Muscle of leg (tissue), 11 donors: ENCODE data around the gene PLIN5. TPM values are rescaled to one million over a fixed set of nuclear protein-coding genes. Genes with fewer than 3 reads are reported as not detected.

Experiments used
- DNase-seq: peaks from one replicate; pipeline ENCODE4 v3.0.0; 2013
- H3K27ac ChIP-seq: one replicate; pipeline ENCODE4 v1.5.1; 2013; ENCODE audit warnings: mild to moderate bottlenecking, low read length, control low read depth
- H3K27me3 ChIP-seq: one replicate; pipeline ENCODE4 v1.6.1; 2013; ENCODE audit warnings: low read length; ENCODE audit not compliant: control insufficient read depth, insufficient read depth
- H3K36me3 ChIP-seq: one replicate; pipeline ENCODE4 v1.6.1; 2013; ENCODE audit warnings: low read length; ENCODE audit not compliant: control insufficient read depth, insufficient read depth
- H3K4me1 ChIP-seq: one replicate; pipeline ENCODE4 v1.6.1; 2013; ENCODE audit warnings: low read length; ENCODE audit not compliant: control insufficient read depth, insufficient read depth
- H3K4me3 ChIP-seq: one replicate; pipeline ENCODE4 v1.5.1; 2013; ENCODE audit warnings: low read length, control low read depth
- H3K9me3 ChIP-seq: replicated peaks from 2 replicates; pipeline ENCODE4 v1.6.1; 2013; ENCODE audit warnings: low read depth, low read length; ENCODE audit not compliant: control insufficient read depth
- WGBS: methylation state at CpG from one replicate; pipeline ENCODE4 v1.1.5; 2013; ENCODE audit warnings: missing lambda C conversion rate; ENCODE audit not compliant: insufficient coverage; 5-methylcytosine and 5-hydroxymethylcytosine counted together
- polyA plus RNA-seq, 8 donors: library from polyadenylated mRNA; unstranded; fragments of 120-200 nt; gene quantifications; one replicate each; pipeline versions ENCODE4 v1.2.1 to v1.2.3, GENCODE V29; 2013; ENCODE audit warnings: inconsistent platforms in 1 of 8, low replicate concordance in 1 of 8; ENCODE audit not compliant: insufficient read length in 8 of 8, insufficient read depth in 1 of 8
- total RNA-seq: library from RNA; stranded (reverse); fragments of 120-200 nt; gene quantifications from one replicate; pipeline ENCODE4 v1.2.4, GENCODE V29; 2013

Gene PLIN5
- total and polyA plus RNA-seq, 9 donors, result 0.83 to 5.2 (median 1.9) TPM

- H3K9me3 ChIP-seq, result no peaks in the 10 kb centered on the region
- 93% methylated on average over 5 of the region's 11 CpGs for WGBS
- no peaks in the 10 kb centered on the region for H3K27me3 ChIP-seq
- H3K4me3 ChIP-seq, result no peak overlapping the region
- H3K36me3 ChIP-seq, result peaks cover 50% of the 10 kb centered on the region
- H3K4me1 ChIP-seq, result no peaks in the 10 kb centered on the region
- DNase-seq, result no peak
- no peak overlapping the region for H3K27ac ChIP-seq
Observed at GRCh38 chr19:4487572-4487971, 47.5 kb downstream of the PLIN5 start.

GRCh38 chr19:4483385-4483784, 51.6 kb downstream of the PLIN5 start:
- Histone ChIP-seq H3K27me3 (no peaks in the 10 kb centered on the region), H3K27ac (no peak overlapping the region), H3K36me3 (peaks cover 43% of the 10 kb centered on the region), H3K9me3 (no peaks in the 10 kb centered on the region), H3K4me3 (no peak overlapping the region), H3K4me1 (no peaks in the 10 kb centered on the region)
- no peak for DNase-seq
- WGBS, result 85% methylated on average over 17 of the region's 19 CpGs

- Histone ChIP-seq H3K36me3 (peaks cover 44% of the 10 kb centered on the region), H3K9me3 (no peaks in the 10 kb centered on the region), H3K27me3 (no peaks in the 10 kb centered on the region), H3K4me1 (no peaks in the 10 kb centered on the region), H3K27ac (no peak overlapping the region), H3K4me3 (no peak overlapping the region)
- DNase-seq, result no peak
- 92% methylated on average over 33 of the region's 35 CpGs for WGBS
Observed at GRCh38 chr19:4482721-4483364, 52.2 kb downstream of the PLIN5 start.

GRCh38 chr19:4477034-4477801, 57.8 kb downstream of the PLIN5 start:
- WGBS, result 86% methylated on average over 11 of the region's 16 CpGs
- H3K4me3 ChIP-seq, result no peak overlapping the region
- H3K36me3 ChIP-seq, result peaks cover 45% of the 10 kb centered on the region
- H3K4me1 ChIP-seq, result peaks cover 25% of the 10 kb centered on the region
- DNase-seq, result no peak
- no peak overlapping the region for H3K27ac ChIP-seq
- no peaks in the 10 kb centered on the region for H3K9me3 ChIP-seq
- no peaks in the 10 kb centered on the region for H3K27me3 ChIP-seq

- no peaks in the 10 kb centered on the region for H3K27me3 ChIP-seq
Observed at GRCh38 chr19:4474514-4475022, 60.5 kb downstream of the PLIN5 start.

GRCh38 chr19:4473763-4474513, 61.1 kb downstream of the PLIN5 start:
- H3K27me3 ChIP-seq, result no peaks in the 10 kb centered on the region
- peaks cover 30% of the 10 kb centered on the region for H3K4me1 ChIP-seq
- H3K9me3 ChIP-seq, result no peaks in the 10 kb centered on the region
- H3K27ac ChIP-seq, result peak overlapping the region; percentile 59
- DNase-seq, result peak; percentile 23
- peaks cover 31% of the 10 kb centered on the region for H3K36me3 ChIP-seq
- WGBS, result 8% methylated on average over 21 of the region's 23 CpGs
- peak overlapping the region; percentile 28 for H3K4me3 ChIP-seq

More at GRCh38 chr19:4474514-4475022, 60.5 kb downstream of the PLIN5 start:
- 10% methylated on average over 5 of the region's 13 CpGs for WGBS
- Histone ChIP-seq H3K27ac (peak overlapping the region; percentile 59), H3K4me1 (peaks cover 30% of the 10 kb centered on the region), H3K4me3 (peak overlapping the region; percentile 28), H3K9me3 (no peaks in the 10 kb centered on the region), H3K36me3 (peaks cover 31% of the 10 kb centered on the region)
- peak; percentile 91 for DNase-seq

- H3K9me3 ChIP-seq, result no peaks in the 10 kb centered on the region
- H3K27ac ChIP-seq, result peak overlapping the region; percentile 6
- 17% methylated on average over 25 of the region's 25 CpGs for WGBS
- H3K4me1 ChIP-seq, result peaks cover 30% of the 10 kb centered on the region
- H3K27me3 ChIP-seq, result no peaks in the 10 kb centered on the region
- H3K4me3 ChIP-seq, result peak overlapping the region; percentile 77
- peaks cover 26% of the 10 kb centered on the region for H3K36me3 ChIP-seq
- no peak for DNase-seq
Observed at GRCh38 chr19:4473011-4473762, 61.8 kb downstream of the PLIN5 start.

Other genes starting within 250 kb of the PLIN5 start
- gene TMIGD2, start 232.8 kb downstream of the PLIN5 start, total RNA-seq, result 0.71 TPM
- under 1 TPM; 0.21 to 0.94 (median 0.47) TPM for gene TMIGD2, start 232.8 kb downstream of the PLIN5 start, polyA plus RNA-seq
- gene FSD1, start 230.6 kb downstream of the PLIN5 start, total RNA-seq, result 0.71 TPM
- gene FSD1, start 230.6 kb downstream of the PLIN5 start, polyA plus RNA-seq, result 1 to 10 TPM in 7 of 8 donors, under 1 TPM in 1; 0.99 to 3.2 (median 2.4) TPM
- gene STAP2, start 196.4 kb downstream of the PLIN5 start, total RNA-seq, result 4.8 TPM
- gene STAP2, start 196.4 kb downstream of the PLIN5 start, polyA plus RNA-seq, result 10 to 100 TPM in 1 of 8 donors, 1 to 10 TPM in 7; 3.9 to 10.8 (median 5.4) TPM
- gene MPND, start 191.7 kb downstream of the PLIN5 start, total RNA-seq, result 4.8 TPM
- 10 to 100 TPM; 14.0 to 19.4 (median 16.3) TPM for gene MPND, start 191.7 kb downstream of the PLIN5 start, polyA plus RNA-seq
- gene SH3GL1, start 134.7 kb downstream of the PLIN5 start, total RNA-seq, result 29.1 TPM
- gene SH3GL1, start 134.7 kb downstream of the PLIN5 start, polyA plus RNA-seq, result 10 to 100 TPM; 54.9 to 77.9 (median 69.8) TPM
- 7.6 TPM for gene CHAF1A, start 132.6 kb downstream of the PLIN5 start, total RNA-seq
- gene CHAF1A, start 132.6 kb downstream of the PLIN5 start, polyA plus RNA-seq, result 10 to 100 TPM; 10.4 to 19.3 (median 13.6) TPM
- gene UBXN6, start 77.4 kb downstream of the PLIN5 start, total RNA-seq, result 64.9 TPM
- 100 to 1,000 TPM in 2 of 8 donors, 10 to 100 TPM in 6; 77.0 to 127 (median 89.0) TPM for gene UBXN6, start 77.4 kb downstream of the PLIN5 start, polyA plus RNA-seq
- 35.0 TPM for gene HDGFL2, start 62.9 kb downstream of the PLIN5 start, total RNA-seq
- 10 to 100 TPM; 66.3 to 97.7 (median 84.3) TPM for gene HDGFL2, start 62.9 kb downstream of the PLIN5 start, polyA plus RNA-seq
- gene PLIN4, start 16.7 kb downstream of the PLIN5 start, total RNA-seq, result 2.8 TPM
- gene PLIN4, start 16.7 kb downstream of the PLIN5 start, polyA plus RNA-seq, result 1 to 10 TPM; 1.4 to 4.5 (median 3.3) TPM
- gene LRG1, start 4.8 kb upstream of the PLIN5 start, total RNA-seq, result 0.18 TPM
- gene LRG1, start 4.8 kb upstream of the PLIN5 start, polyA plus RNA-seq, result under 1 TPM; 0.48 to 0.92 (median 0.66) TPM
- gene SEMA6B, start 24.5 kb upstream of the PLIN5 start, total RNA-seq, result 15.6 TPM
- gene SEMA6B, start 24.5 kb upstream of the PLIN5 start, polyA plus RNA-seq, result 10 to 100 TPM; 37.4 to 63.2 (median 52.9) TPM
- 6.8 TPM for gene TNFAIP8L1, start 104.3 kb upstream of the PLIN5 start, total RNA-seq
- 10 to 100 TPM in 7 of 8 donors, 1 to 10 TPM in 1; 10.0 to 15.5 (median 13.2) TPM for gene TNFAIP8L1, start 104.3 kb upstream of the PLIN5 start, polyA plus RNA-seq
- 59.9 TPM for gene MYDGF, start 135.1 kb upstream of the PLIN5 start, total RNA-seq
- gene MYDGF, start 135.1 kb upstream of the PLIN5 start, polyA plus RNA-seq, result 100 to 1,000 TPM in 1 of 8 donors, 10 to 100 TPM in 7; 66.1 to 102 (median 77.1) TPM
- 13.3 TPM for gene DPP9, start 188.6 kb upstream of the PLIN5 start, total RNA-seq
- gene DPP9, start 188.6 kb upstream of the PLIN5 start, polyA plus RNA-seq, result 10 to 100 TPM; 19.8 to 24.2 (median 22.7) TPM